Measurements from ENCODE around the gene C1orf35.

Gene C1orf35

DNA sequence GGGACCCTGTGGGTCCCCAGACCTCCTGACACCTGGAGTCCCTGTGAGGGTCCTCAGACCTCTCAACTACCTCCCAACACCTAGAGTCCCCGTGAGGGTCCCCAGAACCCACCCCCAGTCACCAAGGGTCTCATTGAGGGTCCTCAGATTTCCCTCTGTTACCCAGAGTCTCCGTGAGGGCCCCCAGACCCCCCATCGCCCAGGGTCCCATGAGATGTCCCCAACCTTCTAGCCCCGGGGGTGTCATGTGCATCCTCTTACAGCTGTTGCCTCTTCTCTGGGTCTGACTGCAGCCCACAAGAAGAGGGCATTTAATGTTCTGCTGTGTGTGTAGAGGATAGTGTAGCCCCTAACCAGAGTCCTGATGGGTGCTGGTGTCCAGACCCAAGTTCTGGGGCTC lies 44.6 kb upstream of the C1orf35 start:
- DNase-seq (ENCODE audit: low read depth, low spot score) = no peak
- no CpG with 5 or more reads among the region's 4 CpGs for WGBS (ENCODE audit: insufficient coverage, insufficient read length)
- H3K27ac ChIP-seq (ENCODE audit: low read length) = no peak overlapping the region
- no peaks in the 10 kb centered on the region for H3K27me3 ChIP-seq (ENCODE audit: control insufficient read depth, insufficient read depth, low read length)
- peaks cover 7% of the 10 kb centered on the region for H3K4me1 ChIP-seq (ENCODE audit: control insufficient read depth, insufficient read depth, low read length)
- no peak overlapping the region for H3K4me3 ChIP-seq (ENCODE audit: low read length)
- 0 out of 2 replicates have a peak, but pooled peaks cover 5% of the 10 kb centered on the region for H3K36me3 ChIP-seq (ENCODE audit: control insufficient read depth, insufficient read depth, low read length)
- H3K9me3 ChIP-seq (ENCODE audit: control insufficient read depth, insufficient read depth, low read length) = no peaks in the 10 kb centered on the region

DNA sequence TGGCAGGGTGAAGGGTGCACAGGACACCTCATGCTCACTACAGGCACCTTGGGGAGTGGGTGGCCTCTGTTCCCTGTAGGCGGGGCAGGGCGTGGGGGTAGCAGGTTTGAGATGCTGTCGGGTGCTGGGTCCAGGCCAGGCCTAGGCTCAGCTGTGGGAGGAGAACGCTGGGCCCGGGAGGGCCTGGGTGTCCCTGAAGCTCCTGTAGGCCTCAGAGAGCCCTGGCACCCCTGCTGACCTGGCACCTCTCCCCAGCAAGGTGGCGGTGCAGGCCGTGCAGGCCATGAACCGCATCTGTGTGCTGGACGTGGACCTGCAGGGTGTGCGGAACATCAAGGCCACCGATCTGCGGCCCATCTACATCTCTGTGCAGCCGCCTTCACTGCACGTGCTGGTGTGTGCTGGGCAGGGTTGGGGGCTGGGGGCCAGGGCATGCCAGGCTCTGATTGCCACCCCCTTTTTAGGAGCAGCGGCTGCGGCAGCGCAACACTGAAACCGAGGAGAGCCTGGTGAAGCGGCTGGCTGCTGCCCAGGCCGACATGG lies 44.1 kb upstream of the C1orf35 start:
- Histone ChIP-seq H3K27ac (ENCODE audit: low read length) (no peak overlapping the region), H3K36me3 (ENCODE audit: control insufficient read depth, insufficient read depth, low read length) (peaks cover 5% of the 10 kb centered on the region; the same call in 1 of the 2 replicates), H3K4me3 (ENCODE audit: low read length) (no peak overlapping the region), H3K4me1 (ENCODE audit: control insufficient read depth, insufficient read depth, low read length) (peaks cover 7% of the 10 kb centered on the region), H3K27me3 (ENCODE audit: control insufficient read depth, insufficient read depth, low read length) (no peaks in the 10 kb centered on the region), H3K9me3 (ENCODE audit: control insufficient read depth, insufficient read depth, low read length) (no peaks in the 10 kb centered on the region)
- no CpG with 5 or more reads among the region's 20 CpGs for WGBS (ENCODE audit: insufficient coverage, insufficient read length)
- no peak for DNase-seq (ENCODE audit: low read depth, low spot score)

DNA sequence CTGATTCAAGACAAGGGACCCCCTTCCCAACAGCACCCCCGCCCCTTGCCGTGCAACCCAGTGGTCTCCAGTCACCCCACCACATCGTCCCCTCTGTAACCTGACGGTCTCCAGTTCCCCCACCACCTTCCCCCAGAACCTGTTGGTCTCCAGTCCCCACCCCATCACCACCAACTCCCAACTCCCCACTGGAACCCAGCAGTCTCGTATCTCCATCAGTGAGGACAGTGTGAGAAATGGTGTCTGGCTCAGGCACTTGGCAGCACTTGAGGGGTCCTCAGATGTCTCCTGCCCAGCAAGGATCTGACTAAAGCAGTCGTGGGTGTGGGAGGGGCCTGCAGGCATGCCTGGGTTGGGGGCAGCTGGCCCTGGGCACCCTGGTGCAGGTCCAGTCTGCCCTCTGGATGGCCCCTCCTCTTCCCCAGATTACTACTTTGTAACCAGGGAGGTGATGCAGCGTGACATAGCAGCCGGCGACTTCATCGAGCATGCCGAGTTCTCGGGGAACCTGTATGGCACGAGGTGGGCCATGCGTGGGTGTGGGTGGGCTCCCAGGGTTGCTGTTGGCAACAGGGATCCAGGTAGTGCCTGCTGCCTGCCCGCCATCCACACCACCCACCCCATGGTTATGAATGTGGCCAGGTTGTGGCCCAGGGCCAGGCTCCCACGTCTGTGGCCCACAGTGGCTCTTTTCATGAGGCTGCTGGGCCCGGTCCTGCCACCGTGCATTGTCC lies 43.5 kb upstream of the C1orf35 start:
- H3K9me3 ChIP-seq (ENCODE audit: control insufficient read depth, insufficient read depth, low read length) = no peaks in the 10 kb centered on the region
- no peak overlapping the region for H3K27ac ChIP-seq (ENCODE audit: low read length)
- no peak for DNase-seq (ENCODE audit: low read depth, low spot score)
- WGBS (ENCODE audit: insufficient coverage, insufficient read length) = no CpG with 5 or more reads among the region's 18 CpGs
- no peak overlapping the region for H3K4me3 ChIP-seq (ENCODE audit: low read length)
- peaks cover 5% of the 10 kb centered on the region; the same call in 1 of the 2 replicates for H3K36me3 ChIP-seq (ENCODE audit: control insufficient read depth, insufficient read depth, low read length)
- peaks cover 7% of the 10 kb centered on the region for H3K4me1 ChIP-seq (ENCODE audit: control insufficient read depth, insufficient read depth, low read length)
- H3K27me3 ChIP-seq (ENCODE audit: control insufficient read depth, insufficient read depth, low read length) = no peaks in the 10 kb centered on the region

DNA sequence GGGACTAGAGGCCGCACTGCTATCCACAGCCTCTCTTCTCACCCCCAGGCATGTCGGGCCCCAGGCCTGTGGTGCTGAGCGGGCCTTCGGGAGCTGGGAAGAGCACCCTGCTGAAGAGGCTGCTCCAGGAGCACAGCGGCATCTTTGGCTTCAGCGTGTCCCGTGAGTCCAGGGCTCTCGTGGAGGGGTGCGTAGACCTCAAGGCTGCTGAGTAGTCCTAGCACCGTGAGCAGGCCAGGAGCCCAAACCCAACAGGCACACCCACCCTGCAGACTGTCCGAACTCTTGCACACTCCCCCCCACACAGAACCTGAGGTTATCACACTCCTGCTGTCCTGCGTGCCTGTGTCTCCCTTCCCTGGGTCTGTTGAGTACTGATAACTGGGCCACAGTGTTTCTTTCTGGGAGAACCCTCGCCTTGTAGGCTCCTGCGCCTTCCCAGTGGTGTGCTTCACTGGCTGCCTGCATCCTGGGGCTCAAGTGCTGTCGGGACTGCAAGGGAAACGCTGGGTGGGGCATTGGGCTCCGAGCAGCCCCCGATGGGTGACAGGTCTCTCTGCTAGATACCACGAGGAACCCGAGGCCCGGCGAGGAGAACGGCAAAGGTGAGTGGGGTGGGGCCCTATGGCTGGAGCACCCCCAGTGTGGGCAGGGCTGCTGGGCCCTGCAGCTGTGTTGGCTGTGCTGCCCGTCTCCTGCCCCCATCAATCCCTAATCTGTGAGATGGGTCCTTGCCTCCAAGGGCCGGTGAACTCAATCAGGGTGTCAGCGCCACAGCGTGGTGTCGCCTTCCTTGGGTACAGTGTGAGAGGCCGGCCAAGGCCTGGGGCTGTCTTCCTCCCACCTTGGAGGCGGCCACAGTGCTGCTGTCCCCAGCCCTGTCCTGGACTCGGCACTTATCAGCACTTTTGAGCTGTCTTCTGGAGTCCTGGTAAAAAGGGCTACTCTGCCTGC lies 42.6 kb upstream of the C1orf35 start:
- Histone ChIP-seq H3K27me3 (ENCODE audit: control insufficient read depth, insufficient read depth, low read length) (no peaks in the 10 kb centered on the region), H3K9me3 (ENCODE audit: control insufficient read depth, insufficient read depth, low read length) (no peaks in the 10 kb centered on the region), H3K36me3 (ENCODE audit: control insufficient read depth, insufficient read depth, low read length) (peaks cover 5% of the 10 kb centered on the region; the same call in 1 of the 2 replicates), H3K27ac (ENCODE audit: low read length) (no peak overlapping the region), H3K4me3 (ENCODE audit: low read length) (no peak overlapping the region), H3K4me1 (ENCODE audit: control insufficient read depth, insufficient read depth, low read length) (peaks cover 7% of the 10 kb centered on the region)
- DNase-seq (ENCODE audit: low read depth, low spot score) = no peak
- WGBS (ENCODE audit: insufficient coverage, insufficient read length) = no CpG with 5 or more reads among the region's 31 CpGs

DNA sequence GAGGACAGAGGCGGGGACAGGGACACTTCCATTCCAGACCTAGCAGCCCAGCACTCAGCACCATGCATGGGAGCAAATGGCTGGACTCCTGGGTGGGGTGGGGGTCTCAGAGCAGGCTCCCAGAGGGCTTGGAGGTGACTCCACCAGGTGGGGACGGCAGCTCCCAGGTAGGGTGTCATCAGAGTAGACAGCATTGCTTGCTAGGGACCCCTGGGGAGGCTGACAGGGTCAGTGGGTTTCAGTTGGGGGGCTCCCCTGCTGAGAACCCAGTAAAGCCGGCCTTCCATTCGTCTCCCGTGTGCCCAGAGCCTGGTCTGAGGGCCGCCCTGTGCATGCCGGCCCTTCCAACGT lies 41.8 kb upstream of the C1orf35 start:
- H3K9me3 ChIP-seq (ENCODE audit: control insufficient read depth, insufficient read depth, low read length) = no peaks in the 10 kb centered on the region
- no peak overlapping the region for H3K4me3 ChIP-seq (ENCODE audit: low read length)
- no peaks in the 10 kb centered on the region for H3K27me3 ChIP-seq (ENCODE audit: control insufficient read depth, insufficient read depth, low read length)
- no peak for DNase-seq (ENCODE audit: low read depth, low spot score)
- no peak overlapping the region for H3K27ac ChIP-seq (ENCODE audit: low read length)
- peaks cover 5% of the 10 kb centered on the region; the same call in 1 of the 2 replicates for H3K36me3 ChIP-seq (ENCODE audit: control insufficient read depth, insufficient read depth, low read length)
- no CpG with 5 or more reads among the region's 8 CpGs for WGBS (ENCODE audit: insufficient coverage, insufficient read length)
- H3K4me1 ChIP-seq (ENCODE audit: control insufficient read depth, insufficient read depth, low read length) = peaks cover 5% of the 10 kb centered on the region

DNA sequence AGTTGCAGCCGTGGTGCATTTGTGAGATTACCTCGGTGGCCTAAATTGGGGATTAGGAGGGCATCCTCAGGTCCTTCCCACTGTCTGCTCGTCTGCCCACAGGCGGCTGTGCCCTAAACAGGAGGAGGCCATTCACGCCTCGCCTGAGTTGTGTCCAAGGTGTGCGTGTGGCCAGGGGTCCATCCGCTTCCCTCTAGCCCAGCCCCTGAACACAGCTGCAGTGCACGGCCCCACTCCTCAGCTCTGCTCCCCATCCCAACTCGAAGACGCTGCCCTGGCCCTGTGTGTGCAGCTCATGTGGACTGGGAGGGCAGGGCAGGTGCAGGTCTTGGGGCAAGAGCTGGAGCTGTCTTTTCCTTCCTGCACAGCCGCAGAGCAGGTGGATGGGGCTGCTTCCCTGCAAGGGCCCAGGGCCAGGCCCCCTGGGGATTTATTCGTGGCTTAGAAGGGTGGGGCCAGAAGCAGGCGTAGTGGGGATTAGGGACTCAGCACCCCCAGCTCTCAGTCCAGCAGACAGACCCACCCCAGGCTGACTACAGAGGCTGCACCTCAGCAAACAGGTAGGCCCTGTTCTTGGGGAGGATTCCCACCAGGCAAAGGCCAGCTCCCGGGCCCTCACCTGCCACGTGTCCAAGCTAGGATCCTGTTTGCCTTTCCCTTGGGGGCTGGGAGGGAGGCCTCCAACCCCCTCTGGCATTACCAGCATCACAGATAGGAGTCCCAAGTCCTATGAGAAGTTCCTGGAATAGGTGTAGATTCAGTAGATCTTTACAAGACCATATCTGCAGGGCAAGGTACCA lies 41.3 kb upstream of the C1orf35 start:
- Histone ChIP-seq H3K4me1 (ENCODE audit: control insufficient read depth, insufficient read depth, low read length) (peaks cover 2% of the 10 kb centered on the region), H3K9me3 (ENCODE audit: control insufficient read depth, insufficient read depth, low read length) (no peaks in the 10 kb centered on the region), H3K4me3 (ENCODE audit: low read length) (no peak overlapping the region), H3K36me3 (ENCODE audit: control insufficient read depth, insufficient read depth, low read length) (peaks cover 5% of the 10 kb centered on the region; the same call in 1 of the 2 replicates), H3K27ac (ENCODE audit: low read length) (no peak overlapping the region), H3K27me3 (ENCODE audit: control insufficient read depth, insufficient read depth, low read length) (no peaks in the 10 kb centered on the region)
- no peak for DNase-seq (ENCODE audit: low read depth, low spot score)
- WGBS (ENCODE audit: insufficient coverage, insufficient read length) = no CpG with 5 or more reads among the region's 16 CpGs

DNA sequence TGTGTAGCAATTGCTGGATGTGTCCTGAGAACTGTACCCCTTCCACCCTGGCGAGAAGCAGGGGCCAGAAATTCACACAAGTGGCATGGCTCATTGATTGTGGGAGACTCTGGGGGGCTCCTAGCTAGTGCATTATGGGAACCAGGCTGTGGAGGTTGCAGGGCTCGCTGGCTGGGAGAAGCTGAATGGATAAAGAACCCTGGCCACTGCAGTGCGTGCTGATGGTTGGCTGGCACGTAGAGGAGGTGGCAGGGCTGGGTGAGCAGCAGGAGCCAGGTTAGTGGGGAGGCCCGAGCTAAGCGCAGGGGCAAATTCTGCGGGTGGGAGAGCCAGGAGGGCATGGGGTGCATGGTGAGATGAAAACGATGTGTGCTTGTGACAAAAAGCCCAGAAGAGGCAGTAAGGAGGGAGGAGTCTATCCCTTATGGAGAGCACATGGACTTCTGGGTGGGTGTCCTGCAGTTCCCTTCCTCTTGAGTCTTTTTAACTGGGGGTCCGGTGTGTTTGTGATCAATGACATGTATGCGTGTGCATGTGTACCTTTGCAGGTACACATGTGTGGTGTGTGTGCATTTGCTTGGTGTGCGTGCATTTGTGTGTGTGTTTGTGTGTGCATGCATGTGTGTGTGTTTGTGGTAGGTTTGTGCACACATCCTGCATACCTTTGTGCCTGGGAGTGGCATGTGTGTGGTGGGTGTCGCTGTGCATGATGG lies 40.5 kb upstream of the C1orf35 start:
- DNase-seq (ENCODE audit: low read depth, low spot score) = no peak
- no CpG with 5 or more reads among the region's 12 CpGs for WGBS (ENCODE audit: insufficient coverage, insufficient read length)
- H3K9me3 ChIP-seq (ENCODE audit: control insufficient read depth, insufficient read depth, low read length) = no peaks in the 10 kb centered on the region
- no peak overlapping the region for H3K4me3 ChIP-seq (ENCODE audit: low read length)
- H3K36me3 ChIP-seq (ENCODE audit: control insufficient read depth, insufficient read depth, low read length) = peaks cover 5% of the 10 kb centered on the region; the same call in 1 of the 2 replicates
- H3K4me1 ChIP-seq (ENCODE audit: control insufficient read depth, insufficient read depth, low read length) = no peaks in the 10 kb centered on the region; the same call in 1 of the 2 replicates
- H3K27me3 ChIP-seq (ENCODE audit: control insufficient read depth, insufficient read depth, low read length) = no peaks in the 10 kb centered on the region
- H3K27ac ChIP-seq (ENCODE audit: low read length) = no peak overlapping the region

DNA sequence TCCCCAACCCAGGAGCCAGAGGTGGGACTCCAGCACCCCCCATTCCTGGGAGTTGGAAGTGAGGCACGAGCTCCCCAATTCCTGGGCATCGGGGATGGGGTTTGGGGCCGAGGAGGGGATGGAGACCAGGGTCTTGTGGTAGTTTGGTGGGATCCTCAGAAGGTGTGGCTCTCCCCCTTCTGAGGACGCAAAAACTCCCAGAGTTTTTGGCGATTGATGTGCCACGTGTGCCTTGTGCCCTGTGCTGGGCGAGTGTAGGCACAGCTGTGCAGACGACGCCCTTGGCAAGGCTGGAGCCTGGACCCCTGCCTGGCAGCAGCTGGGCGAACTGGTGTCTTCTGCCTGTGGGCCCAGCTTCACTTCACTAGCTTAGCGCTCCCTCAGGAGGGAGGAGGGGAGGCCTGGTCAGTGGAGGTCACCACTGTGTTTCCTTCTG lies 39.6 kb upstream of the C1orf35 start:
- no peaks in the 10 kb centered on the region; the same call in 1 of the 2 replicates for H3K4me1 ChIP-seq (ENCODE audit: control insufficient read depth, insufficient read depth, low read length)

DNA sequence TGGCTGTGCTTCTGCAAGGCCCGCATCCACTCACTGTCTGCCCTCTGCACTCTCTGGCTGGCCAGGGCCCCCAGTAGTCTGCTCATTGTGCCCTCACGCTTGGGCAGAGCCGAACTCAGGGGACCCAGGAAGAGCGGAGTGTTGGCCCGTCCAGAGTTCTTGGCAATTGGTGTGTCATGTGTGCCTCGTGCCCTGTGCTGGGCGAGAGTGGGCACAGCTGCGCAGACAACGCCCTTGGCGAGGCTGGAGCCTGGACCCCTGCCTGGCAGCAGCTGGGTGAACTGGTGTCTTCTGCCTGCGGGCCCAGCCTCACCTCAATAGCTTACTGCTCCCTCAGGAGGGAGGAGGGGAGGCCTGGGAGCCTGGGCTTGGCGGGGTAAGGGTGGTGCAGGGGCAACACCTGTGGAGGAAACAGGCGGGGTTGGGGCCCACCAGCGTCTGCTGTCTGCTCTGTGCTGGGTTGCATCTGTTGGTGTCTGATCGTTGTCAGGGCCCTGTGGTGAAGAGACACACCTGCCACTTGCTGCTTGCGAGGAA lies 39.1 kb upstream of the C1orf35 start:
- no peak for DNase-seq (ENCODE audit: low read depth, low spot score)
- Histone ChIP-seq H3K36me3 (ENCODE audit: control insufficient read depth, insufficient read depth, low read length) (peaks cover 5% of the 10 kb centered on the region; the same call in 1 of the 2 replicates), H3K27ac (ENCODE audit: low read length) (no peak overlapping the region), H3K4me3 (ENCODE audit: low read length) (no peak overlapping the region), H3K4me1 (ENCODE audit: control insufficient read depth, insufficient read depth, low read length) (no peaks in the 10 kb centered on the region; the same call in 1 of the 2 replicates), H3K9me3 (ENCODE audit: control insufficient read depth, insufficient read depth, low read length) (no peaks in the 10 kb centered on the region), H3K27me3 (ENCODE audit: control insufficient read depth, insufficient read depth, low read length) (no peaks in the 10 kb centered on the region)
- WGBS (ENCODE audit: insufficient coverage, insufficient read length) = no CpG with 5 or more reads among the region's 16 CpGs

More for the DNA sequence above, 39.6 kb upstream of the C1orf35 start:
- peaks cover 5% of the 10 kb centered on the region; the same call in 1 of the 2 replicates for H3K36me3 ChIP-seq (ENCODE audit: control insufficient read depth, insufficient read depth, low read length)
- H3K27me3 ChIP-seq (ENCODE audit: control insufficient read depth, insufficient read depth, low read length) = no peaks in the 10 kb centered on the region
- DNase-seq (ENCODE audit: low read depth, low spot score) = no peak
- H3K27ac ChIP-seq (ENCODE audit: low read length) = no peak overlapping the region
- H3K4me3 ChIP-seq (ENCODE audit: low read length) = no peak overlapping the region
- H3K9me3 ChIP-seq (ENCODE audit: control insufficient read depth, insufficient read depth, low read length) = no peaks in the 10 kb centered on the region
- no CpG with 5 or more reads among the region's 11 CpGs for WGBS (ENCODE audit: insufficient coverage, insufficient read length)

All from iPS DF 6.9 (cell line).